ENCODE measurements around the gene MCC.

MCC gene

DNA sequence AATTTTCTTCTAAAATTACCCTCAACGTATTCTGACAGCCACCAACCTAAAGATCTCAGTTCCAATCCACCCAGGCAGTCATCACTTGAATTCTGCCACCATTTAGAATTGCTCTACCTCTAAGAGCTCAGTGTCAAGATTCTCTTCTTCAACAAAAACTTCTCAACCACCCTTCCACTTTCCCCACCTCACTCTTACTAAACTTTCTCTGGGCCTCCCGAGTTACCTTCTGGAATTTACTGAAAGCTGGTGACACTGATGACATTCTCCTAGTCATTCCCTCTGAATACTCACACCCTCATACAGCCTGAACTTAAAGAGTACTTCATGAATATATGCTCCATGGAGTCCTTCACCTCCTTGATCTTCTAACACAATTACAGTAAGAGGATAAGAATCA lies 263.0 kb downstream of the MCC start:
- TF ChIP-seq, protein P1, sequence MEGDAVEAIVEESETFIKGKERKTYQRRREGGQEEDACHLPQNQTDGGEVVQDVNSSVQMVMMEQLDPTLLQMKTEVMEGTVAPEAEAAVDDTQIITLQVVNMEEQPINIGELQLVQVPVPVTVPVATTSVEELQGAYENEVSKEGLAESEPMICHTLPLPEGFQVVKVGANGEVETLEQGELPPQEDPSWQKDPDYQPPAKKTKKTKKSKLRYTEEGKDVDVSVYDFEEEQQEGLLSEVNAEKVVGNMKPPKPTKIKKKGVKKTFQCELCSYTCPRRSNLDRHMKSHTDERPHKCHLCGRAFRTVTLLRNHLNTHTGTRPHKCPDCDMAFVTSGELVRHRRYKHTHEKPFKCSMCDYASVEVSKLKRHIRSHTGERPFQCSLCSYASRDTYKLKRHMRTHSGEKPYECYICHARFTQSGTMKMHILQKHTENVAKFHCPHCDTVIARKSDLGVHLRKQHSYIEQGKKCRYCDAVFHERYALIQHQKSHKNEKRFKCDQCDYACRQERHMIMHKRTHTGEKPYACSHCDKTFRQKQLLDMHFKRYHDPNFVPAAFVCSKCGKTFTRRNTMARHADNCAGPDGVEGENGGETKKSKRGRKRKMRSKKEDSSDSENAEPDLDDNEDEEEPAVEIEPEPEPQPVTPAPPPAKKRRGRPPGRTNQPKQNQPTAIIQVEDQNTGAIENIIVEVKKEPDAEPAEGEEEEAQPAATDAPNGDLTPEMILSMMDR (IDR thresholded peaks at IDR 0.05; ENCODE audit: insufficient read depth, low read length, poor library complexity, severe bottlenecking) = no peak
- no peaks in the 10 kb centered on the region for H3K36me3 ChIP-seq (ENCODE audit: control insufficient read depth, insufficient read depth, low read length)
- DNase-seq (ENCODE audit: extremely low read depth, insufficient read length) = no peak

DNA sequence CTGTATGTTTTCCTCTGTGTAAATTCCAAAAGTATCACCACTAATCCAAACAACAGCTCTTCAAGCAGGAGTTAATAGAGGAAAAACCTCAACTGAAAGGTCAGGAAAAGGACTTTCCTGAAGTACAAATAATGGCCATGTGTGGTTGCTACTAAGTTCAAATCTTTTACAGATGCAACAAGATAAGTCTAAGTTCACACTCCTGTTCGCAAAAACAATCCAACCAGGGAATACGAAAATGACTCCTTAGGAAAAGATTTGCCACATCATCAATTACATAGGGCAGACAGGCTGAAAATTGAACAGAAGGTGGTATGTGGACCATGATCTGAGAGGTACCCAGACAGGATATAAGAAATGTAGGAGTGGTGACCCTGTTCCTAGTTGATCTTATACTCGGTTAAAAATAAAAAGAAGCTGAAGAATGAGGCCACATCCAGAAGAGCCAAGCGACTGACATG lies 263.6 kb downstream of the MCC start:
- DNase-seq (ENCODE audit: extremely low read depth, insufficient read length) = no peak
- no peak overlapping the region for H3K4me3 ChIP-seq (replicated peaks; ENCODE audit: low read depth, low read length)
- TF ChIP-seq, protein P1 (IDR thresholded peaks at IDR 0.05; ENCODE audit: insufficient read depth, low read length, poor library complexity, severe bottlenecking) = no peak
- H3K36me3 ChIP-seq (ENCODE audit: control insufficient read depth, insufficient read depth, low read length) = no peaks in the 10 kb centered on the region
- no peaks in the 10 kb centered on the region; the same call in none of the 2 replicates for H3K27me3 ChIP-seq (replicated peaks; ENCODE audit: control insufficient read depth, insufficient read depth, low read length)

More for the DNA sequence above, 263.0 kb downstream of the MCC start:
- no peaks in the 10 kb centered on the region; the same call in none of the 2 replicates for H3K27me3 ChIP-seq (replicated peaks; ENCODE audit: control insufficient read depth, insufficient read depth, low read length)
- H3K4me3 ChIP-seq (replicated peaks; ENCODE audit: low read depth, low read length) = no peak overlapping the region

DNA sequence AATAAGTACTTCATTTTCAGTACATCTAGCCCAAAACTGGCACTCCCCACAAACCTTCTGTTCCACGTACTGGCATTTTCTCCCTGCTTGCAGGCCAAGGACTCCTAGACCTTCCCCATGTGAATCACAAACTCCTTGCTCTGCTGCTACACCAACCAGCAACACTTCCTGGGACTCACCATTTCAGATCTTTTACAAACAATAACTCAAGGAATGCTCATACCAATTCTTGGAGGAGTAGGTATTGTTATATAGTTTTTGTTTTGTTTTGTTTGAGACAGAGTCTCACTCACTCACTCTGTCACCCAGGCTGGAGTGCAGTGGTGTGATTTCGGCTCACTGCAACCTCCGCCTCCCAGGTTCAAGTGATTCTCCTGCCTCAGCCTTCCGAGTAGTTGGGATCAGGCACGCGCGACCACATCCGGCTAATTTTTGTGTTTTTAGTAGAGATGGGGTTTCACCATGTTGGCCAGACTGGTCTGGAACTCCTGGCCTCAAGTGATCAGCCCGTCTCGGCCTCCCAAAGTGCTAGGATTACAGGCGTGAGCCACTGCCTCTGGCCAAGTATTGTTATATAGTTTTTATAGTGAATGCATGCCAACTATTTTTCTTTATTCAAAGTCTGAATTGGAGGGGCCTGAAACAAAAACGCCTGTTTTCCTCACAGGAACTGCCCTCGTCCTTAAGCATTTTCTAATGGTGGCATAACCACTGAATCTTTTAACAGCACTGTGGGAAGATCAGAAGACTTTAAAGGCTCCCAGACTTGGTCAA lies 264.2 kb downstream of the MCC start:
- no peaks in the 10 kb centered on the region for H3K36me3 ChIP-seq (ENCODE audit: control insufficient read depth, insufficient read depth, low read length)
- TF ChIP-seq, protein P1 (IDR thresholded peaks at IDR 0.05; ENCODE audit: insufficient read depth, low read length, poor library complexity, severe bottlenecking) = no peak
- no peaks in the 10 kb centered on the region; the same call in none of the 2 replicates for H3K27me3 ChIP-seq (replicated peaks; ENCODE audit: control insufficient read depth, insufficient read depth, low read length)
- no peak for DNase-seq (ENCODE audit: extremely low read depth, insufficient read length)
- no peak overlapping the region for H3K4me3 ChIP-seq (replicated peaks; ENCODE audit: low read depth, low read length)

DNA sequence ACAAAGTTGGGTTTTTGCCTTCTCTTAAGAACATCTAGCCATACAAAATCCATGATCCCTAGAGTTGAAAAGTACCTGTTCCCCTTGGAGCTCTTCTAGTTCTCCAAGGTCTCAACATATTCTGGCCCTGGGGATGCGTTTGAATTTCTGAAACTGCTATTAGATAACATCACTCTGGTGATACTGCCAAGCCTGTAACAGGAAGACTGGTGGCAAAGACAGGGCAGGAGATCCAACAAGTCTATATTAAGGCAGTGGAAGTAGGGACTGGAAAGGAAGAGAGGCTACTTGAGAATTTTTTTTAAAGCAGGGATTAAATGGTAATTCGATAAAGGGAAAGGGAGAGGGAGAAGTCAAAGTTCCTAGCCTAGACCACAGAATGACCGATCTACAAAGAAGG lies 264.9 kb downstream of the MCC start:
- no peak for DNase-seq (ENCODE audit: extremely low read depth, insufficient read length)
- Histone ChIP-seq H3K36me3 (ENCODE audit: control insufficient read depth, insufficient read depth, low read length) (no peaks in the 10 kb centered on the region), H3K27me3 (replicated peaks; ENCODE audit: control insufficient read depth, insufficient read depth, low read length) (no peaks in the 10 kb centered on the region; the same call in none of the 2 replicates), H3K4me3 (replicated peaks; ENCODE audit: low read depth, low read length) (no peak overlapping the region)
- TF ChIP-seq, protein P1 (IDR thresholded peaks at IDR 0.05; ENCODE audit: insufficient read depth, low read length, poor library complexity, severe bottlenecking) = no peak

DNA sequence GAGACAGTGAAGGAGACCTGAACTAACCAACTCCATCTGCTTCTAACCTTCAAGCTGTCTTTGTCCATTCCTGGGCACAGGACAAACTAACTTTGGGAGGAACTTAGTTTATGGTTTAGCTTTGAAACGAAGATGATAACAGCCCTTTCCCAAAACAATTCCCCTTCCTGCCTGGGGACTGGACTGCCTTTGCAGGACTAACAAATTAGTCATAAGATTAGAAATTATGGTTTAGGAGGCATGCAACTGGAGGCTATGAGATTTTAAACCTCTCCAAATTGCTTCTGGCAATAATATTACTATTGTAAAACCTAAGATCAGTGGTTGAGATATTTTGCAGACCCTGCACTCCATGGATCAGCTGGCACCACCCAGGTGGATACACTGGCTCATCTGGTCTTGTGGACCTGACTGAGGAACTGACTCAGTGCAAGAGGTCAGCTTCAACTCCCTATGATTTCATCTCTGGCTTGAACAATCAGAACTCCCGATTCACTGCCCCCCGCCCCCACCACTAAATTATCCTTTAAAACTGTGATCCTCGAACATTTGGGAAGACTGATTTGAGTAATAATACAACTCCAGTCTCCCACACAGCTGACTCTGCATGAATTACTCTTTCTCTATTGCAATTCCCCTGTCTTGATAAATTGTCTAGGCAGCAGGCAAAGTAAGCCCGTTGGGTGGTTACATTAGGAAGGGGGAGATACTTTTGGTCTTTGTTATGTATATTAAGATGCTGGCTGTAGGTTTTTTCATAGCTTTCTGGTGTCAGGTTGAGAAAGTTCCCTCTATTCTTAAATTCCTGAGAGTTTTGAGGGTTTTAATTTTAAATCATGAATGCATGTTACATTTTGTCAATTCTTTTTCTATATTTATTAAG lies 266.7 kb downstream of the MCC start:
- DNase-seq (ENCODE audit: extremely low read depth, insufficient read length) = no peak
- Histone ChIP-seq H3K36me3 (ENCODE audit: control insufficient read depth, insufficient read depth, low read length) (no peaks in the 10 kb centered on the region), H3K4me3 (replicated peaks; ENCODE audit: low read depth, low read length) (no peak overlapping the region), H3K27me3 (replicated peaks; ENCODE audit: control insufficient read depth, insufficient read depth, low read length) (no peaks in the 10 kb centered on the region; the same call in 1 of the 2 replicates)
- TF ChIP-seq, protein P1 (IDR thresholded peaks at IDR 0.05; ENCODE audit: insufficient read depth, low read length, poor library complexity, severe bottlenecking) = no peak

All from GM06990 (cell line).